Left lobe of liver (tissue), 1 donor: ENCODE measurements around the gene TAF4. TPM values are rescaled to one million over a fixed set of nuclear protein-coding genes. Genes with fewer than 3 reads are reported as not detected.

ENCODE experiments used
- total RNA-seq: library from RNA; stranded (reverse); gene quantifications from one replicate; pipeline ENCODE4 v1.2.1, GENCODE V29; 2021
- donor health status: DM: no; HTN: yes; CAD: no.

The TAF4 gene
- total RNA-seq, 1 donor from 2014 or later: 11.3 TPM

Other genes starting within 250 kb of the TAF4 start
- 19.6 TPM for gene LSM14B, start 56.6 kb upstream of the TAF4 start, total RNA-seq
- 138 TPM for gene PSMA7, start 77.5 kb upstream of the TAF4 start, total RNA-seq
- gene SS18L1, start 77.9 kb upstream of the TAF4 start, total RNA-seq: 33.4 TPM
- gene MTG2, start 117.1 kb upstream of the TAF4 start, total RNA-seq: 31.0 TPM
- gene HRH3, start 154.4 kb upstream of the TAF4 start, total RNA-seq: not detected
- gene OSBPL2, start 172.6 kb upstream of the TAF4 start, total RNA-seq: 21.1 TPM
- 61.0 TPM for gene ADRM1, start 237.1 kb upstream of the TAF4 start, total RNA-seq